ENCODE results near the gene CCDC183. TPM values are rescaled to one million over a fixed set of nuclear protein-coding genes. Genes with fewer than 3 reads are reported as not detected.

Gene CCDC183
- total RNA-seq, 2 donors from 2014 or later = 3.3 to 14.5 TPM

DNA sequence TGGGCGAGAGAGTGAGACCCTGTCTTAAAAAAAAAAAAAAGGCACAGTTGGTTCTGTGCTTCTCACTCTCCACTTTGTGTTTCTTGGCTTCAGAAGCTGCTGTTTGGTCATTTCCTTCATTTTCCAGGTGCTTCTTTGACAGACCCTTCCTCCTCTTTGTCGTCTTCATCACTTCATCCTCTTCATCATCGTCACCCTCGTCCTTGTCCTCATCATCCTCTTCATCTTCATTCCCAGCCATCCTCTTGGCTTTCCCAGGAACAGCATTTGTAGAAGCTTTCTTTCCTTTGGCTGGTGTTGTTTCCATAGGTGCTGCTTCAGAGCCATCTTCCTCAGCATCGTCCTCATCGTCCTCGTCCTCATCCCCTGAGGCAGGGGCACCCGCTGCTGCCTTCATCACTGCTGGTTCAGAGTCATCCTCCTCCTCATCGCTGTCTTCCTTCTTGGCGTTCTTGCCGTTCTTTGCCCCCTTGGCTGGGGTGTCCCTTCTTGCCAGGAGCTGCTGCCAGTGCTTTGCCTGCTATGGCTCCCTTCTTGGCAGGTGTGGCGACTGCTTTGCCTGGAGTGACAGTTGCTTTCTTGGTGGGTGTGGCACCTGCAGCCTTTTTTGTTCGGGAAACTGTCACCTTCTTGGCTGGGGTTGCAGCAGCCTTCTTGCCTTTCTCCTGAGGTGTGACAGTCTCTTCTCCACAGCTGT, 18.7 kb downstream of the CCDC183 start:
- no peaks in the 10 kb centered on the region for H3K36me3 ChIP-seq (replicated peaks in 1 of 2; ENCODE audit: insufficient read depth in 1 of 2, low read depth in 2 of 2)
- no peak overlapping the region for H3K27ac ChIP-seq
- 89 to 93% methylated on average over 13 of the region's 13 CpGs for WGBS, 2 donors
- H3K4me3 ChIP-seq = no peak overlapping the region
- H3K27me3 ChIP-seq = no peaks in the 10 kb centered on the region
- no peaks in the 10 kb centered on the region for H3K9me3 ChIP-seq
- TF ChIP-seq POLR2A (IDR thresholded peaks at IDR 0.05) = no peak
- TF ChIP-seq, protein P1, sequence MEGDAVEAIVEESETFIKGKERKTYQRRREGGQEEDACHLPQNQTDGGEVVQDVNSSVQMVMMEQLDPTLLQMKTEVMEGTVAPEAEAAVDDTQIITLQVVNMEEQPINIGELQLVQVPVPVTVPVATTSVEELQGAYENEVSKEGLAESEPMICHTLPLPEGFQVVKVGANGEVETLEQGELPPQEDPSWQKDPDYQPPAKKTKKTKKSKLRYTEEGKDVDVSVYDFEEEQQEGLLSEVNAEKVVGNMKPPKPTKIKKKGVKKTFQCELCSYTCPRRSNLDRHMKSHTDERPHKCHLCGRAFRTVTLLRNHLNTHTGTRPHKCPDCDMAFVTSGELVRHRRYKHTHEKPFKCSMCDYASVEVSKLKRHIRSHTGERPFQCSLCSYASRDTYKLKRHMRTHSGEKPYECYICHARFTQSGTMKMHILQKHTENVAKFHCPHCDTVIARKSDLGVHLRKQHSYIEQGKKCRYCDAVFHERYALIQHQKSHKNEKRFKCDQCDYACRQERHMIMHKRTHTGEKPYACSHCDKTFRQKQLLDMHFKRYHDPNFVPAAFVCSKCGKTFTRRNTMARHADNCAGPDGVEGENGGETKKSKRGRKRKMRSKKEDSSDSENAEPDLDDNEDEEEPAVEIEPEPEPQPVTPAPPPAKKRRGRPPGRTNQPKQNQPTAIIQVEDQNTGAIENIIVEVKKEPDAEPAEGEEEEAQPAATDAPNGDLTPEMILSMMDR (IDR thresholded peaks at IDR 0.05) = no peak
- ATAC-seq (no peak), DNase-seq (no peak)
- H3K4me1 ChIP-seq = peaks cover 14% of the 10 kb centered on the region
- intact Hi-C loops (cut with DNase I) = no loop called here

GRCh38 chr9:136815422-136815782, 19.3 kb downstream of the CCDC183 start:
- intact Hi-C loops (cut with DNase I) = no loop called here
- Histone ChIP-seq H3K4me3 (no peak overlapping the region), H3K27me3 (no peaks in the 10 kb centered on the region), H3K27ac (no peak overlapping the region), H3K9me3 (no peaks in the 10 kb centered on the region), H3K36me3 (replicated peaks in 1 of 2; ENCODE audit: insufficient read depth in 1 of 2, low read depth in 2 of 2) (no peaks in the 10 kb centered on the region), H3K4me1 (peaks cover 9% of the 10 kb centered on the region)
- ATAC-seq (no peak), DNase-seq (no peak)
- no peak for TF ChIP-seq POLR2A (IDR thresholded peaks at IDR 0.05)
- TF ChIP-seq, protein P1 (IDR thresholded peaks at IDR 0.05) = no peak
- WGBS, 2 donors = 0% methylated on average over 1 of the region's 1 CpG

GRCh38 chr9:136820971-136821825, 25.1 kb downstream of the CCDC183 start:
- intact Hi-C loops (cut with DNase I) = no loop called here
- Histone ChIP-seq H3K4me1 (peaks cover 7% of the 10 kb centered on the region), H3K4me3 (no peak overlapping the region), H3K27ac (no peak overlapping the region), H3K9me3 (no peaks in the 10 kb centered on the region), H3K36me3 (replicated peaks in 1 of 2; ENCODE audit: insufficient read depth in 1 of 2, low read depth in 2 of 2) (no peaks in the 10 kb centered on the region), H3K27me3 (no peaks in the 10 kb centered on the region)
- 71 to 90% methylated on average over 49 to 51 of the region's 83 CpGs for WGBS, 2 donors
- ATAC-seq (peak; percentile 25), DNase-seq (peak in 1 of 4 donors; percentile 9)
- TF ChIP-seq, protein P1 (IDR thresholded peaks at IDR 0.05) = no peak
- TF ChIP-seq POLR2A (IDR thresholded peaks at IDR 0.05) = no peak

DNA sequence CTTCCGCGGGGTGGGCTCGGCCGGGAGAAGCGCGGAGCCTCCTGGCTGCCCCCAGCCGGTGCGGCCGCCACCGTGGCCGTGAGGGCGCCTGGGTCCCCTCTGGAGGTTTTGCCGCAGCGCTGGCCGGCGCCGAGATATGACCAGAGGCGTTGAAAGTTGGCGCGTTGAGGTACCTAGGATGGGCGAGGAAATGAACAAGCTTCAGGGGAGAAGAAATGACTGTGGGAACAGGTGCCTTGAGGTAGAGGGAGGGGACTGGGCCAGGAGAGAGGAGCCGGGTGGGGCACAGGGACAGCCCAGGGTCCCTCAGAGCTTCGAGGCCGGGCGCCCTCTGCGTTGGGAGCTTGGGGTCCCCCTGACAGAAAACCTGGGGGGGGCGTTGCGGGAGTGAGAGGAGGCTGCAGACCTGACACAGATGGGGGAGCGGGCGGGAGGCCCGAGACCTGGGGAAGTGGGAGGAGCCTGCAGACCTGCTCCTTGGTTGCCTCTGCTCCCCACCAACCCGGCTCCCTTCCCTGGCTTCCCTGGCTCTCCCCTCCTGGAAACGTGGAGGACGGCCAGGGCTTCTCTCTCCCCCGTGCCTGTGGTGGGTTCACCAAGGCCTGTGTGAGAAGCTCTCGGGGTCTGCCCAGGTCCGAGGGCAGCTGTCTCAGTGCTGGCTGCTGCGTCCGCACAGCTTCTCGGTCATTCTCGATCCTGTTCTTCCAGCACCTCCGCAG, 25.8 kb downstream of the CCDC183 start:
- Histone ChIP-seq H3K4me1 (peaks cover 15% of the 10 kb centered on the region), H3K27me3 (no peaks in the 10 kb centered on the region), H3K4me3 (no peak overlapping the region), H3K27ac (no peak overlapping the region), H3K9me3 (no peaks in the 10 kb centered on the region), H3K36me3 (replicated peaks in 1 of 2; ENCODE audit: insufficient read depth in 1 of 2, low read depth in 2 of 2) (no peaks in the 10 kb centered on the region)
- WGBS, 2 donors = 90 to 98% methylated on average over 28 to 32 of the region's 42 CpGs
- intact Hi-C loops (cut with DNase I) = no loop called here
- DNase-seq = no peak
- ATAC-seq = no peak
- TF ChIP-seq, protein P1 (IDR thresholded peaks at IDR 0.05) = no peak
- TF ChIP-seq POLR2A (IDR thresholded peaks at IDR 0.05) = no peak

All from body of pancreas (tissue), 4 donors.